ENCODE measurements around the gene CCDC86. TPM values are rescaled to one million over a fixed set of nuclear protein-coding genes. Genes with fewer than 3 reads are reported as not detected.

The CCDC86 gene
- total RNA-seq, 1 donor from 2014 or later, result 26.3 TPM

- Histone ChIP-seq H3K9me3 (no peaks in the 10 kb centered on the region), H3K27me3 (no peaks in the 10 kb centered on the region), H3K4me1 (no peaks in the 10 kb centered on the region), H3K4me3 (no peak overlapping the region), H3K36me3 (no peaks in the 10 kb centered on the region), H3K27ac (no peak overlapping the region)
- no peak for TF ChIP-seq CTCF (IDR thresholded peaks at IDR 0.05)
- TF ChIP-seq POLR2A (IDR thresholded peaks at IDR 0.05), result no peak
- TF ChIP-seq POLR2AphosphoS5 (IDR thresholded peaks at IDR 0.05; ENCODE audit: insufficient read depth in 1 of 2, low read depth in 1 of 2), result peak in 1 of 2 donors; percentile 14
- DNase-seq (ENCODE audit: extremely low spot score in 2 of 2), result no peak
- intact Hi-C loops (cut with DNase I), result no loop called here
These were observed 31.3 kb upstream of the CCDC86 start for GRCh38 chr11:60810569-60810968.

- peaks cover 8% of the 10 kb centered on the region for H3K9me3 ChIP-seq
- no peaks in the 10 kb centered on the region for H3K36me3 ChIP-seq
- no peak overlapping the region for H3K4me3 ChIP-seq
- H3K4me1 ChIP-seq, result no peaks in the 10 kb centered on the region
- no peak overlapping the region for H3K27ac ChIP-seq
- no peaks in the 10 kb centered on the region for H3K27me3 ChIP-seq
- intact Hi-C loops (cut with DNase I), result no loop called here
- TF ChIP-seq POLR2A (IDR thresholded peaks at IDR 0.05), result no peak
- no peak for TF ChIP-seq POLR2AphosphoS5 (IDR thresholded peaks at IDR 0.05; ENCODE audit: insufficient read depth in 1 of 2, low read depth in 1 of 2)
- TF ChIP-seq CTCF (IDR thresholded peaks at IDR 0.05), result no peak
- no peak for DNase-seq (ENCODE audit: extremely low spot score in 2 of 2)
These were observed 28.6 kb upstream of the CCDC86 start for GRCh38 chr11:60813324-60813723.

DNA sequence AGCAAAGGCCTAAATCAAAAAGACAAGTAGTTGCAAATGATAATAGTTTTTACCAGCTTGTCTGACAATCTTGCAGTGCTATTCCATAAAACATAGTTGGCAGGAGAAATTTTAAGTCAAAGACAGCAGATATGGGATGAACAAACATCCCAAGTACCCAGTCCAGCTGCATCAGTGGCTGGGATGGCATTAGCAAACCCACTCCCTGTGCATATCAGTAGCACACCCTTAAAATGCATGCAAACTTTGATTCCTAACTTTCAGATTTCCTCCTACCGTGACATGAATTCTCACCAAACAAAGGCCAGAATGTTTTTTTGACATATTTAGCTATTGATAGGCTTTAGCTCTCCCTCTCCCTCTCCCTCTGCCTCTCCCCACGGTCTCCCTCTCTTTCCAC, 27.8 kb upstream of the CCDC86 start:
- Histone ChIP-seq H3K4me3 (no peak overlapping the region), H3K4me1 (no peaks in the 10 kb centered on the region), H3K27ac (no peak overlapping the region), H3K36me3 (no peaks in the 10 kb centered on the region), H3K27me3 (no peaks in the 10 kb centered on the region), H3K9me3 (peaks cover 8% of the 10 kb centered on the region)
- no peak for TF ChIP-seq POLR2A (IDR thresholded peaks at IDR 0.05)
- TF ChIP-seq POLR2AphosphoS5 (IDR thresholded peaks at IDR 0.05; ENCODE audit: insufficient read depth in 1 of 2, low read depth in 1 of 2), result no peak
- TF ChIP-seq CTCF (IDR thresholded peaks at IDR 0.05), result no peak
- intact Hi-C loops (cut with DNase I), result no loop called here
- DNase-seq (ENCODE audit: extremely low spot score in 2 of 2), result no peak

DNA sequence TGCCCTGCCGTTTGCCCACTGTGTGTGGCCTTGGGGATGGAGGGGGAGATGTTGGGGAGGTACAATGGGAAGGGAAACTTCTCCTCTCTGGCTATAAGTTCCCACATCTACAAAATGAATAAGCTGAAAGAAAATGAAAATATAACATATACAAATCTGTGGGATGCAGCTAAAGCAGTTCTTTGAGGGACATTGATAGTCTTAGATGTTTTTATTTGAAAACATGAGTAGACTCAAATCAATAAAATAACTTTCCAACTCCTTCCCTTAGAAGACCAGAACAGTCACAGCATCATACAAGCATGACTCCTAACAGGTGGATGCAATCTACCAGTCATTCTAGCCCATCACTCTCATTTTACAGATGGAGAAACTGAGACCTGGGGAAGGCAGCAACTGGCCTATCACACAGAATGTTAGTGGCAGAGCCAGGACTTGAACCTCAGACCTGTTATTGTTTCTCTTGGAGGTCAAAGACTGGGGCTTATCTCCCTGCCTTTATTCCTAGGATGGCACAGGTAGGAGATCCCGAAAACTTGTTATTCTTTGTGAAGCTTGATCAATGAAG, 25.2 kb upstream of the CCDC86 start:
- H3K27me3 ChIP-seq, result no peaks in the 10 kb centered on the region
- no peaks in the 10 kb centered on the region for H3K4me1 ChIP-seq
- H3K36me3 ChIP-seq, result no peaks in the 10 kb centered on the region
- no peak overlapping the region for H3K4me3 ChIP-seq
- peaks cover 8% of the 10 kb centered on the region for H3K9me3 ChIP-seq
- no peak for DNase-seq (ENCODE audit: extremely low spot score in 2 of 2)
- TF ChIP-seq POLR2A (IDR thresholded peaks at IDR 0.05) (no peak), CTCF (IDR thresholded peaks at IDR 0.05) (no peak), POLR2AphosphoS5 (IDR thresholded peaks at IDR 0.05; ENCODE audit: insufficient read depth in 1 of 2, low read depth in 1 of 2) (no peak)
- intact Hi-C loops (cut with DNase I), result no loop called here
- no peak overlapping the region for H3K27ac ChIP-seq

- no peak overlapping the region for H3K27ac ChIP-seq
- no peak for DNase-seq (ENCODE audit: extremely low spot score in 2 of 2)
- TF ChIP-seq CTCF (IDR thresholded peaks at IDR 0.05) (no peak), POLR2AphosphoS5 (IDR thresholded peaks at IDR 0.05; ENCODE audit: insufficient read depth in 1 of 2, low read depth in 1 of 2) (no peak), POLR2A (IDR thresholded peaks at IDR 0.05) (no peak)
- H3K4me1 ChIP-seq, result no peaks in the 10 kb centered on the region
- no peak overlapping the region for H3K4me3 ChIP-seq
- no peaks in the 10 kb centered on the region for H3K36me3 ChIP-seq
- peaks cover 8% of the 10 kb centered on the region for H3K9me3 ChIP-seq
- no peaks in the 10 kb centered on the region for H3K27me3 ChIP-seq
- intact Hi-C loops (cut with DNase I), result no loop called here
These were observed 23.9 kb upstream of the CCDC86 start for GRCh38 chr11:60818057-60818456.

Data from vagina (tissue), 2 donors.